Breast epithelium (tissue), 3 donors: Measurements from ENCODE around the gene DPYD.

Experiments
- POLR2A ChIP-seq: fragments of 450-650 bp; IDR thresholded peaks from one replicate; pipeline ENCODE4 v1.6.1; 2016; ENCODE audit warnings: antibody characterized with exemption, mild to moderate bottlenecking, moderate library complexity
- POLR2AphosphoS5 ChIP-seq, 3 donors: sonication (generic); formaldehyde crosslinking; IDR thresholded peaks; one replicate each; pipeline ENCODE4 v1.6.1; 2017; ENCODE audit warnings: antibody characterized with exemption in 3 of 3
- TF ChIP-seq, protein P1 (sequence below), 3 donors: fragments of 450-650 bp; IDR thresholded peaks; one replicate each; pipeline ENCODE4 v1.5.1; 2016 to 2017; ENCODE audit warnings: antibody characterized with exemption in 3 of 3, mild to moderate bottlenecking in 3 of 3, moderate library complexity in 3 of 3

DNA sequence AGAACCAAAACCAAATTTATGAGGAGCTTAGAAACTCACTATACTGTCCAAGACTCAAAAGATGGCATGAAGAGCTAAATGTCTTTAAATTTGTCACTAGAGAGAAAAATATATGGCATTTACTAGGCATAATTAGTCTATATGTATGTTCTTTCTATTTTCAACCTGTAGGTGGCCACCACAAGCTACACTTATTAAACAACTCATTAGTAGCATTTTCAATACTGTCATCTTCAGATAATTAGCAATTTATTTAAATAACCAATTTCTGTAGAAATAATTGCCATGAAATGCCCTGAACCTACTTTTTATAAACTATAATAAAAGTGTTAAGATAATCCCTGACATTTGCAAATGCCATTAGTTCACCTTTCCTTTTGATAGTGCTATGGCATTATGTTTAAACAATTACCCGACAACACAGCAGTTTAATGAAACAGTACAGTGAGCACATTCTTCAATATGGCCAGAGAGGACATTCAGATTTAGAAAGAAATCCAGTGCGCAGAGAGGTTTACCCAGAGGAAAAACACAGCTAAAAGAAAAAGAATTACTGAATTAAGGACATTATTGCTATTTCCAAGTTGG lies 676.8 kb downstream of the DPYD start:
- TF ChIP-seq, protein P1, sequence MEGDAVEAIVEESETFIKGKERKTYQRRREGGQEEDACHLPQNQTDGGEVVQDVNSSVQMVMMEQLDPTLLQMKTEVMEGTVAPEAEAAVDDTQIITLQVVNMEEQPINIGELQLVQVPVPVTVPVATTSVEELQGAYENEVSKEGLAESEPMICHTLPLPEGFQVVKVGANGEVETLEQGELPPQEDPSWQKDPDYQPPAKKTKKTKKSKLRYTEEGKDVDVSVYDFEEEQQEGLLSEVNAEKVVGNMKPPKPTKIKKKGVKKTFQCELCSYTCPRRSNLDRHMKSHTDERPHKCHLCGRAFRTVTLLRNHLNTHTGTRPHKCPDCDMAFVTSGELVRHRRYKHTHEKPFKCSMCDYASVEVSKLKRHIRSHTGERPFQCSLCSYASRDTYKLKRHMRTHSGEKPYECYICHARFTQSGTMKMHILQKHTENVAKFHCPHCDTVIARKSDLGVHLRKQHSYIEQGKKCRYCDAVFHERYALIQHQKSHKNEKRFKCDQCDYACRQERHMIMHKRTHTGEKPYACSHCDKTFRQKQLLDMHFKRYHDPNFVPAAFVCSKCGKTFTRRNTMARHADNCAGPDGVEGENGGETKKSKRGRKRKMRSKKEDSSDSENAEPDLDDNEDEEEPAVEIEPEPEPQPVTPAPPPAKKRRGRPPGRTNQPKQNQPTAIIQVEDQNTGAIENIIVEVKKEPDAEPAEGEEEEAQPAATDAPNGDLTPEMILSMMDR (IDR thresholded peaks at IDR 0.05), result peak in 1 of 3 donors; percentile 32
- TF ChIP-seq POLR2AphosphoS5 (IDR thresholded peaks at IDR 0.05) (no peak), POLR2A (no peak)
